Measurements from ENCODE around the gene IFT122.

IFT122 gene

DNA sequence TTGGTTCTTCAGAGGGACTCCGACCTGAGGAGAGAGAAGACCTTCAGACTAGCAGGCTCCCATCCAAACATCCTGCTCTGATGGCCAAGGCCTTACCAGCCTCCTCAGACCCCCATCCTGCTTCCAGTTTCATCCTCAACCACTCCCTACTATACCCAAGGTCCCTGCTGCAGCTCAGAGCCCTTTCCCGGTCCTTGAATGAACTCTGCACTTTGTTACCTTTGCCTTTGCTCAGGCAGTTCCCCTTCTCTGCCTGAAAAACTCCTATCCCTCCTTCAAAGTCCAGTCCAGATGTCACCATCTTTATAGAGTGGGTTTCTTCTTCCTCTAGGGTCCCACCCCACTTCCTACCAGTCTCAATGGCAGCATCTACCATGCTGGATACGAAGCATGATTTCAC, 24.6 kb upstream of the IFT122 start:
- FAIRE-seq, result no peak

GRCh38 chr3:129415830-129416229, 24.2 kb upstream of the IFT122 start:
- FAIRE-seq, result no peak

- FAIRE-seq, result no peak
Observed at GRCh38 chr3:129416415-129416814, 23.6 kb upstream of the IFT122 start.

- FAIRE-seq, result no peak
Observed at GRCh38 chr3:129417326-129417725, 22.7 kb upstream of the IFT122 start.

DNA sequence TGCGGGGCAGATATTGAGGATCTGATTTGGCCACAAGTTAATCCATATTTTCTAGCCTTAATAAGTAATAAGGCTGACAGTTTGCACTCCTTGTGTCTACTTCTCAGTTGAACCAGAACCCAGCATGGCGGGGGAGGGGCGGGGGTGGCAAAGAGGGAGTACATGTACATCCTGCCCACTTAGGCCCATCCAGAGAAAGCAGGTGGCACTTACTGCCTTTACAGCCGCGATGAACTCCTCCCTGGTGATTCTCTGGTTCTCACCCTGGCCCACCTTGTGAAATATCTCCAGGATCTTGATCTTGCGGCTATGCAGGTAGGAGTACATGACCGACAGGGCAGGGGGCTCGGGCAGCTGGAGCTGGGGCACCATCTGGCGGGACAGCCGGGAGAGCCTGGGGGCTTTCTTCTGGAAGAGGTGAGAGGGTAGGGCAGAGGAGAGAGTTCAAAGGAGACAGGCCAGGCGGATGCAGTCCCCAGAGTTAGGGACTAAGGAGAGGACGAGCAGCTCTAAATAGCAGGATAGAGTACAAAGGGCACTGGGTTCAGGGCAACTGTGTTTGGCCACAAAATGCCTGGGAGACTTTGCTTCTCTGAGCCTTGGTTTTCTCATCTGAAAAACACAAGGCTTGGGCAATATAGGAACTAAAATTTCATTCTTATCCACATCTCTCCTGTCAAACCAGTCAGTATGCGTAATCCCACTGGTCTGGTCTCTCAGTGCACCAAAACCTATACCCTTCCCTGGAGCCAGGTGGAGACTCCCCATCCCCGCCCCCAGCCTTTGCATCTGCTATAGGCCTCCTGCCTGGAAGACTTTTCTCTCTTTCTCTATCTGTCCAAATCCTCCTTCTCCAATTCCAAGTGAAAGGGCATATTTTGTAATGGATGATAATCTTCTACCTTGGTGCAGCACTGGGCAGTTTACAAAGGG, 21.7 kb upstream of the IFT122 start:
- FAIRE-seq, result no peak

GRCh38 chr3:129419476-129419875, 20.5 kb upstream of the IFT122 start:
- FAIRE-seq, result no peak

DNA sequence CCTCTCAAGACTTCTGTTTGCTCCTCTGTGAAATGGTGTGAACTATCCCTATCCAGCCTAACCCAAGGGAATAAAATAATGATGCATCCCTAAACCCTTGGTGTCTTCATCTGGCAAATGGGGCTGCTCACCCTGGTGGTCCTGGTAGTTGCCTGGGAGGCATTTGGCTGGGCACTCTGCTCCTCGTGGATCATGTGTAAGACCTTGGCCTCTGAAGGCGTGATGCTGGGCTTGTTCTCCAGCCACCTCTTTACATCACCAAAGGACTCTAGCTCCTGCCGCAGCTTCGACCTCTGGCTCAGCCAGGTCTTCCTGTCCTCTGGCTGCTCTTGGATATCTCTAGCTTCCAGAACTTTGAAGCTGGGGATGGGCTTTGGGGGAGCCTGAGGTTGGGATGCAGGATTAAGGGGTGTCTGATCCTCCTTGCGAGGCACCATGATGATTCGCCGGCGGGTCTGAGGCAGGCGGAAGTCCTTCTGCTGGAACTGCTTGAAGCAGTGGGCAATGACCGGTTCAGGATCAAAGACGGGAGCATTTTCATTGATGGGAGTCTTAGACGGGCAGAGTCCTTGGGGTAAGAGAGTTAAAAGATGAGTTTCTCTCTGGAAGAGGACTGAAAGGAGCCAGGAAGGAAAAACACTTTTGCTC, 18.7 kb upstream of the IFT122 start:
- FAIRE-seq, result no peak

GRCh38 chr3:129421988-129422745, 17.9 kb upstream of the IFT122 start:
- no peak for FAIRE-seq

GRCh38 chr3:129422897-129423296, 17.1 kb upstream of the IFT122 start:
- FAIRE-seq, result no peak

- FAIRE-seq, result no peak
Observed at GRCh38 chr3:129424185-129424841, 15.7 kb upstream of the IFT122 start.

DNA sequence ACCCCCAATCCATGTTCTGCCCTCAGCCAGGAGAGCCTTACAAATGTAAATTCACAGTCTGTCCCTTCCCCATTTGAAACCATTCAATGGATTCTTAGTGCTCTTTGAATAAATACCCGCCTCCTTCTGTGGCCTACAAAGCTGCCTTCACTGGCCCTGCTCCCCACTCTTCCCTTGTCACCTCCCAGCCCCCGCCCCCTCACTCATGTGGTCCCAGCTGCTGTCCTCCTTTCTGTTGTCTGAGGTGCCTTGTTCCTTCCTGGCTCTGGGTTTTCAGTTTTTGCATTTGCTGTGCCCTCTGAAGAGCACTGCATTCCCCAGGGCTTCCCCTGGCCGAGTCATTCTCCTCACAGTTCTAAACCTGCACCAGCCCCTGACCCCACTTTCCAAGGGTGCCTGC, 14.8 kb upstream of the IFT122 start:
- FAIRE-seq, result no peak

- FAIRE-seq, result no peak
Observed at GRCh38 chr3:129425619-129426018, 14.4 kb upstream of the IFT122 start.

DNA sequence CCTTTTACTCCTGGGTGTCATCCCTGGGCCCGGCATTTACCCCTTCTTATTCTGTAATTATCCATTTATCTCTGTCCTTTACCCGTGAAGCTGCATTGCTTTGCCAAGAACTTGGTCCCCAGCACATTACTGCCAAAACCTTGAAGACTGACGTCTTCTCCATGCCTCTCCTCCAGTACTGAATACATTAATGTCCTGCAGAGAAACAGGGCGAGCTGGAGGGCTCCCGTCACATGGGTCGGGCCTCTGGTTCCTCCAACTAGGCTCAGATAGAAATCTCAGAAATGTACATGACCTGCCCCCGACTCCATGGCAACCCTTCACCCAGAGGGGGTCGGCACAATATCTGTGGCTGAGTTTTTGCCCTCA, 12.0 kb upstream of the IFT122 start:
- no peak for FAIRE-seq

DNA sequence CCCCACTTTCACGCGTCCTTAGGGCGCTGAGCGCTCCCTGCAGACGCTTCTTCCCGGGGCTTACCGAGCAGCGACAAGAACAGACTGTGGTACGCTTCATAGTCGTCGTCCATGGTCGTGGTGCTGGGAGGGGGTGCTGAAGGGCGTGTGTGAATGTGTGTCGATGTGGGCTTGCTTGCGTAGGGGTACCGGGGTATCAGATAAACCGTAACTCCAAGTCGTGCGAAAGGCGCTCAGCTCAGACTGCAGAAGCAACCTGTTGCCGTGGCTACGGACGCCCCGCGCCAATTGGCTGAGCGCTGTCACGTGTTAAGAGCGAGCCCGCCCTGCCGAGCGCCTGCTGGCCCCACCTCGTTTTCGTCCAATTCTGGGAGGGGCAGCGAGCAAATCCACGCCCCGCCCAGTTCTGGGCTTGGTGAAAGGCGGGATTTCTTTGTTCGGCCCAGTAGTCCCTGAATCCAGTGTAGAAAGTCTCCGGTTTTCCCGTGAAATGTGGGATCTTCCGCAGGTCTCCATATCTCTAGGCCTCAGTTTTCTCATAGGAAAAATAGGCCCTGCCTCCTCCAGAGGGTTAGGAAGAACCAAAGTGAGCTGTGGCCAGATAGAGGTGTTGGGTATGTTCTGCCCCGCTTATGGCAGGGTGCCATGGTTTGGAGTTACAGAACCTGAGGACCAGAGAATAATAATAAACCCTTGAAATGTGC, 11.5 kb upstream of the IFT122 start, which contains the start of gene EFCAB12:
TSS of gene EFCAB12 (minus strand) at position 261 of the 704 bp plus-strand sequence. CDS start at position 113, 148 bp downstream.
- no peak for FAIRE-seq

GRCh38 chr3:129429080-129429451, 11.0 kb upstream of the IFT122 start:
- no peak for FAIRE-seq

DNA sequence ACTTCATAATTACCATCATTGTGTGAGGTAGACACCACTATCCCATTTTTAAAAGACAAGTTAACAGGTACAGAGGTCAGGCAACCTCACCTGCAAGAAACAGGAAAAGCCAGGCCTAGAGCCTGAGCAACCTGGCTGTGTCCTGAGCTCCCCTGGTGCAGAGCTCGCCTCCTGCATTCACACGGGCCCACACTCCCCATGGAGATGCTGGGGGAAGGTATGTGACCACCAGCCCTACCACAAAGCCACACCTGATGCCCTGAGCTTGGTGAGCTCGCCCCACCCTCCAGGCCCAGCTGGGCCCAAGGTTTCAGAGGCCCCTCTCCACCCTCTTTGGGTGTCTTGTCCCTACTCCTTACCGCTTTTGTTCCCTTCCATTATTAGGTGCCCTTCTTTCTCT, 10.4 kb upstream of the IFT122 start:
- FAIRE-seq, result no peak

- FAIRE-seq, result no peak
Observed at GRCh38 chr3:129432036-129432435, 8.0 kb upstream of the IFT122 start.

DNA sequence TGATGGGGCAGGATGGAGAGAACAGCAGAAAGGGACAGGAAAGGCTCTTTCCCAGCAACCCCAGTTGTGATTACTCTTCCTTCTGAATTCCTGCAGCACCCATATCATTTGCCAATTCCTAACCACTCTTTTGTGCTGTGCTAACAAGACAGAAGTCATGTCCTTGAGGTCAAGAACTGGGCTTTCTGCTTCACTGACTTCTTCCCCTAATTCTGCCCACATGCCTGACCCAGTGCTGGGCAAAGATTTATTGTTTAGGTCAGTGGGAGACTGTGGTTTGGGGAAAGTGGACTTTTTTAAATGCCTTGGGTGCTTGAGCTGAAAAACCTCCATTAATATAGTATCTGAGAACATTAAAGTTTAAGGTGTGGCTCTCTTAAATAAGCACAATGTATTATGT, 7.4 kb upstream of the IFT122 start:
- no peak for FAIRE-seq

DNA sequence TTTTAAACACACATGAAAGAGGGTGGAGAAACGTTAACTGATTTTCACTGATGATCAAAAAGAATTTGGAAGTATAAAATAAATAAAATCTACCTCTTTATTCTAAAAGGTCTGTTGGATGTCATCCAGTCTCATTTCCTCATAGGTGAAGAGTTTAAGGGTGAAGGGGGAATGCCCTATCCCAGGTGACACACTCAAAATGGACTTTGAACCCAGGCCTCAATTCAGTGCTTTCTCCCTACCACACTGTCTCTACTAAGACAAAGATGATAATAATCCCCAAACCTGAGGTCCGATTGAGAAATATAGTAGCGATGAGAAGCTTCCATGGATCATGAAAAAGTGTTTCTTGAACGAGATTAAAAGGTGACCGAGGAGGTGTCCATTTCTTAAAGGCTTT, 6.5 kb upstream of the IFT122 start:
- no peak for FAIRE-seq

DNA sequence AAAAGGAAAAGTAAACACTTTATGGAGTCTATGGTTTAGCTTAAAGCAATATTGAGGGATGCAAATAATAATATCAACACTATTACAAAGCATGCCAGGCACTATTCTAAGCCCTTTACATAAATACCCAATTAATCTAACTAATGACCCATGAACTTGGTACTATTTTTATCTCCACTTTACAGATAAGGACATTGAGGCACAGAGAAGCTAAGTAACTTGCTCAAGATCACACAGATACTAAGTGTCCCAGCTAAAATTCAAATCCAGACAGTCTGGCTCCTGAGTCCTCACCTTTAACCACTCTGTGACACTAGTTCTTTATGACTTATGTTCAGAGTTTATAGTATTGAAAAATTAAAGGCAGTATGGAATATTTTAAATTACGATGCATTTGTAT, 5.9 kb upstream of the IFT122 start:
- FAIRE-seq, result no peak

- no peak for FAIRE-seq
Observed at GRCh38 chr3:129435367-129435766, 4.7 kb upstream of the IFT122 start.

GRCh38 chr3:129439226-129439816, 703 bp upstream of the IFT122 start:
- FAIRE-seq, result no peak

All from G401.6 (cell line).